H9 (cell line): ENCODE results near the gene DENND5B. TPM values are rescaled to one million over a fixed set of nuclear protein-coding genes. Genes with fewer than 3 reads are reported as not detected.

ENCODE experiments used
- DNase-seq: peaks from one replicate; pipeline ENCODE4 v3.0.0-alpha.2; 2017
- H2AFZ ChIP-seq: one replicate; pipeline ENCODE4 v1.6.1; 2013; ENCODE audit warnings: mild to moderate bottlenecking, low read length, control low read depth, moderate library complexity
- H2AK5ac ChIP-seq: 2 replicates; pipeline ENCODE4 v1.6.1; 2013; ENCODE audit warnings: low read length, control low read depth, mixed read lengths; ENCODE audit not compliant: insufficient read length
- H2BK120ac ChIP-seq: one replicate; pipeline ENCODE4 v1.6.1; 2013; ENCODE audit warnings: low read depth, mild to moderate bottlenecking, low read length, control low read depth, inconsistent platforms; ENCODE audit not compliant: poor library complexity, severe bottlenecking
- H2BK12ac ChIP-seq: 2 replicates; pipeline ENCODE4 v1.6.1; 2013; ENCODE audit warnings: low read length, control low read depth, mixed read lengths, low read depth; ENCODE audit not compliant: insufficient read length
- H2BK15ac ChIP-seq: 2 replicates; pipeline ENCODE4 v1.6.1; 2013; ENCODE audit warnings: low read depth, low read length, control low read depth
- H2BK20ac ChIP-seq: one replicate; pipeline ENCODE4 v1.6.1; 2013; ENCODE audit warnings: low read depth, mild to moderate bottlenecking, low read length, control low read depth, inconsistent platforms; ENCODE audit not compliant: poor library complexity, severe bottlenecking
- H2BK5ac ChIP-seq: 2 replicates; pipeline ENCODE4 v1.6.1; 2013; ENCODE audit warnings: low read length, control low read depth, mixed read lengths; ENCODE audit not compliant: insufficient read length
- H3K14ac ChIP-seq: 2 replicates; pipeline ENCODE4 v1.6.1; 2013; ENCODE audit warnings: low read length, control low read depth; ENCODE audit not compliant: insufficient read depth
- H3K18ac ChIP-seq: 2 replicates; pipeline ENCODE4 v1.6.1; 2013; ENCODE audit warnings: low read depth, mild to moderate bottlenecking, mixed read lengths, low read length, control low read depth; ENCODE audit not compliant: insufficient read length
- H3K23ac ChIP-seq: 2 replicates; pipeline ENCODE4 v1.6.1; 2013; ENCODE audit warnings: low read length, control low read depth, mixed read lengths, low read depth; ENCODE audit not compliant: insufficient read length
- H3K23me2 ChIP-seq: 2 replicates; pipeline ENCODE4 v1.6.1; 2013; ENCODE audit warnings: low read depth, mild to moderate bottlenecking, mixed read lengths, low read length, control low read depth; ENCODE audit not compliant: insufficient read length, poor library complexity, severe bottlenecking
- H3K27ac ChIP-seq: 2 replicates; pipeline ENCODE4 v1.5.1; 2013; ENCODE audit warnings: low read length, control low read depth, mixed read lengths, low read depth; ENCODE audit not compliant: insufficient read length
- H3K27me3 ChIP-seq: 2 replicates; pipeline ENCODE4 v1.6.1; 2013; ENCODE audit warnings: low read length, control low read depth, inconsistent platforms; ENCODE audit not compliant: insufficient read depth
- H3K4ac ChIP-seq: 2 replicates; pipeline ENCODE4 v1.6.1; 2013; ENCODE audit warnings: low read depth, mild to moderate bottlenecking, control low read depth, inconsistent platforms, low read length, moderate library complexity
- H3K4me1 ChIP-seq: 2 replicates; pipeline ENCODE4 v1.6.1; 2013; ENCODE audit warnings: low read length, control low read depth, inconsistent platforms; ENCODE audit not compliant: insufficient read depth
- H3K4me2 ChIP-seq: 2 replicates; pipeline ENCODE4 v1.6.1; 2013; ENCODE audit warnings: low read length, control low read depth, mixed read lengths; ENCODE audit not compliant: insufficient read length, insufficient read depth
- H3K56ac ChIP-seq: 2 replicates; pipeline ENCODE4 v1.6.1; 2013; ENCODE audit warnings: low read depth, mild to moderate bottlenecking, mixed read lengths, low read length, control low read depth; ENCODE audit not compliant: insufficient read length
- H3K79me1 ChIP-seq: 2 replicates; pipeline ENCODE4 v1.6.1; 2013; ENCODE audit warnings: low read depth, mild to moderate bottlenecking, moderate library complexity, low read length, control low read depth, inconsistent platforms; ENCODE audit not compliant: insufficient read depth, poor library complexity, severe bottlenecking
- H3K79me2 ChIP-seq: 2 replicates; pipeline ENCODE4 v1.6.1; 2013; ENCODE audit warnings: low read length, control low read depth, inconsistent platforms; ENCODE audit not compliant: insufficient read depth
- H3K9ac ChIP-seq: 2 replicates; pipeline ENCODE4 v1.6.1; 2013; ENCODE audit warnings: low read length, control low read depth, mixed read lengths; ENCODE audit not compliant: insufficient read length; ENCODE audit errors: extremely low read depth
- H3K9me3 ChIP-seq: one replicate; pipeline ENCODE4 v1.6.1; 2013; ENCODE audit warnings: low read depth, low read length, inconsistent platforms; ENCODE audit not compliant: control insufficient read depth
- H3T11ph ChIP-seq: one replicate; pipeline ENCODE4 v1.6.1; 2013; ENCODE audit warnings: mild to moderate bottlenecking, low read length, control low read depth, inconsistent platforms
- H4K20me1 ChIP-seq: one replicate; pipeline ENCODE4 v1.6.1; 2013; ENCODE audit not compliant: control insufficient read depth, insufficient read length, insufficient read depth
- H4K5ac ChIP-seq: 2 replicates; pipeline ENCODE4 v1.6.1; 2013; ENCODE audit warnings: low read depth, mild to moderate bottlenecking, mixed read lengths, low read length, control low read depth; ENCODE audit not compliant: insufficient read length
- H4K8ac ChIP-seq: replicated peaks from 2 replicates; pipeline ENCODE4 v1.6.1; 2013; ENCODE audit warnings: low read length, control low read depth, mixed read lengths, low read depth; ENCODE audit not compliant: insufficient read length
- H4K91ac ChIP-seq: 2 replicates; pipeline ENCODE4 v1.6.1; 2013; ENCODE audit warnings: low read depth, mild to moderate bottlenecking, moderate library complexity, mixed read lengths, low read length, control low read depth; ENCODE audit not compliant: insufficient read length
- H3K27ac Mint-ChIP-seq, 3 experiments: 2 replicates in 2 of 3; 3 replicates in 1 of 3; pipeline ENCODE4 v1.8.0; 2020 to 2021; ENCODE audit warnings: mixed read lengths in 3 of 3, mild to moderate bottlenecking in 1 of 3, moderate library complexity in 1 of 3
- H3K27me3 Mint-ChIP-seq: 2 replicates; pipeline ENCODE4 v1.8.0; 2021; ENCODE audit warnings: low read depth, mild to moderate bottlenecking, moderate library complexity, mixed read lengths
- H3K36me3 Mint-ChIP-seq, 3 experiments: 2 replicates in 2 of 3; 3 replicates in 1 of 3; pipeline ENCODE4 v1.8.0; 2020 to 2021; ENCODE audit warnings: low read depth in 3 of 3, mixed read lengths in 3 of 3; ENCODE audit not compliant: insufficient read depth in 1 of 3
- H3K4me1 Mint-ChIP-seq, 2 experiments: 2 replicates each; pipeline ENCODE4 v1.8.0; 2020; ENCODE audit warnings: mixed read lengths in 2 of 2
- H3K4me3 Mint-ChIP-seq, 2 experiments: 2 replicates in 1 of 2; 3 replicates in 1 of 2; pipeline ENCODE4 v1.8.0; 2020 to 2021; ENCODE audit warnings: mild to moderate bottlenecking in 2 of 2, mixed read lengths in 2 of 2, moderate library complexity in 1 of 2
- H3K9me3 Mint-ChIP-seq, 2 experiments: 2 replicates in 1 of 2; 3 replicates in 1 of 2; pipeline ENCODE4 v1.8.0; 2020; ENCODE audit warnings: mild to moderate bottlenecking in 2 of 2, mixed read lengths in 2 of 2, moderate library complexity in 1 of 2
- CTCF ChIP-seq: fragments of 200-600 bp; sonication (generic); conservative IDR thresholded peaks from 3 replicates; pipeline ENCODE4 v1.8.0; 2021; ENCODE audit warnings: antibody characterized with exemption, mild to moderate bottlenecking
- WGBS: extraction: QIAGEN DNeasy Blood & Tissue Kit; methylation state at CpG from one replicate; pipeline ENCODE4 v1.1.7; 2013; ENCODE audit warnings: missing lambda C conversion rate, low lambda C conversion rate, mixed read lengths; ENCODE audit not compliant: insufficient read length; ENCODE audit errors: extremely low coverage; 5-methylcytosine and 5-hydroxymethylcytosine counted together
- total RNA-seq: library from RNA; stranded (reverse); gene quantifications from 2 replicates; pipeline ENCODE4 v1.2.1, GENCODE V29; 2021

The DENND5B gene
- total RNA-seq, 1 experiment from 2014 or later: 13.4 TPM

DNA sequence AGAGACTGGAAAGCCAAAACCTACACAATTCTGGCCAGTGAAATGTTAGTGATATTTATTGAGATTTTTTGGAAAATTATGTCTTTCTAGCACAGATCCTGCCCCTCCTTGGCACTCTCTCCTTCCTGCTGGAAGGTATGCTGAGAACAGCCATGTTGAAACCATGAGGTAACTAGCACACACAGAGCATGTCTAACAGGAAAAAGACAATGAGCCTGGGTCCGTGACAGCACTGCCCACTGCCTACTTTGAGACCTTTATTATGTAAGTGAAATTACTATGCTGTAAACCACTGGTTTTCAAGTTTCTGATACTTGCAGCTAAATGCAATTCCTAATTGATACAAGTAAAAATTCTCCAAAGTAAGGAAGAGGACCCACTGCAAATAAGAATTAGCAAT is 183.4 kb downstream of the DENND5B start:
- Histone ChIP-seq H4K5ac (no peak overlapping the region), H4K20me1 (no peaks in the 10 kb centered on the region), H3K79me2 (no peaks in the 10 kb centered on the region), H3K18ac (no peak overlapping the region), H3K14ac (no peak overlapping the region), H3K79me1 (no peaks in the 10 kb centered on the region), H2BK120ac (no peak overlapping the region), H3K9me3 (no peaks in the 10 kb centered on the region), H3K23ac (no peak overlapping the region), H3K56ac (no peak overlapping the region), H2BK5ac (no peak overlapping the region), H4K91ac (no peak overlapping the region), H3K27me3 (no peaks in the 10 kb centered on the region), H3K9ac (no peak overlapping the region), H3K27ac (no peak overlapping the region), H2BK15ac (no peak overlapping the region), H2AK5ac (no peak overlapping the region), H2BK12ac (no peak overlapping the region), H2AFZ (no peak overlapping the region), H3K4ac (no peak overlapping the region), H4K8ac (no peak overlapping the region), H3T11ph (no peak overlapping the region), H3K4me2 (no peak overlapping the region), H3K4me1 (no peaks in the 10 kb centered on the region), H3K23me2 (no peaks in the 10 kb centered on the region), H2BK20ac (no peak overlapping the region)
- no peak for DNase-seq
- TF ChIP-seq CTCF: no peak
- Mint-ChIP-seq H3K27ac (peak overlapping the region in 2 of 3 experiments; percentile 28 to 45; a peak in 2 of 7 replicates), H3K4me3 (no peak overlapping the region), H3K27me3 (no peaks in the 10 kb centered on the region), H3K36me3 (no peaks in the 10 kb centered on the region; a peak in 1 of 7 replicates), H3K4me1 (peaks cover 8 to 10% of the 10 kb centered on the region in 2 experiments), H3K9me3 (no peaks in the 10 kb centered on the region)
- WGBS: no CpG with 5 or more reads among the region's 1 CpG
